GF-D8 (cell line): ENCODE data around the gene ELAPOR1.
"Not testable (repeated sequence)": the region's sequence is repeated elsewhere in the genome, so short reads cannot be mapped to it uniquely, and the experiment has no call there.

Experiments used
- DNase-seq: peaks from one replicate; lab custom pipeline; 2025; lab: John Stamatoyannopoulos, UW

The ELAPOR1 gene

DNA sequence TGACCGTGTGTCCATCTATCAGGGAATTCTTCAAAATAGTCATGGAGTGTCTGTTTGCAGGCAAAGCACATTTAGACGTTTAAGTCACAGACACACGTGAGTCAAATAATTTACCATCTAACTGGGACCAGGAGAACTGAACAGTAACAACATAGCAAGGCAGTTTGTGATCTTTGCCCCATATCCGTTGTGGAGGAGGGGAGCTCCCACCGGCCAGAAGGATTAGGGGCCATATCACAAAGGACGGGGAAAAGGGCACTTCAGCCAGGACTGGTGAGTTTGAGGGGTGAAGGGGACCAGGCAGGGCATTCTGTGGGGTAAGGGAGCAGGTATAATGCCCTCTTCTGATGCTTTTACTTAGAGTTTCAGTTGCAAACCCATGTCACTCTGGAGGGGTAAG lies 22.9 kb downstream of the ELAPOR1 start:
- no peak for DNase-seq

DNA sequence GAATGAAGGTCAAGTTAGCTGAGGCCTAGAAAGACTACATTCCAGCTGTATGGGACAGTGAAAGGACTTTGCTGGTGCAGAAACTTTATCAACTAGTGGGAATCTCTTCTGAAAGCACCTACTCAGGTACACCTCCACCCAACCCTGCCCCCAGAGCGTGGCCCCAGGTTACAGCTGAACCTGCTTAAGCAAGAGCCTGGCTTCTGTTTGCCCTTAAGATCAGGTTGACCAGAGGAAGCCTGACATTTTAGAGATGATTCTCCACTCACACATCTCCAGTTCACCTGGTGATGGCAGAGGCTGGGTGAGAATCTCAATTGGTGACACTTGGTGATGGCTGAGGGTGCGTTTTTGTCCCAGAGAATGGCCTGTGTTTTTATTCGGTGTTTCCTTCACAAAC lies 24.0 kb downstream of the ELAPOR1 start:
- no peak for DNase-seq

DNA sequence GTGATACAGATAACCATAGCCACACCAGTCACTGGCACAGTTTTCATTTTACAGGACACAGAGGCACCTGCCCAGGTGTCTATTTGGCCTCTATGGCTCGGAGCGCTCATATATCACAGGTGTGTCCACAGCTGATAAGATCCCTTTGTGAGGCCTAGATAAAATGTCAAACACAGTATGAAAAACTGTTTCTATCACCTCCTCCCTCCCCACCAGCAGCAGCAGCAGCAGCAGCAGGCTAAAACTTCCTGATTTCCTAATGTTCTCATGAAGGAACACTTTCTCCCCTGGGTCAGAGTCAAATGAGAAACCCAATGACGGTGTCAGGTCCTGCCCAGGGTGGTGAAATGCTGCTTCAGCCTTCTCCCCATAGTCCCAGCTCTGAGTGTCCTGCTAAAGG lies 24.4 kb downstream of the ELAPOR1 start:
- DNase-seq = no peak

DNA sequence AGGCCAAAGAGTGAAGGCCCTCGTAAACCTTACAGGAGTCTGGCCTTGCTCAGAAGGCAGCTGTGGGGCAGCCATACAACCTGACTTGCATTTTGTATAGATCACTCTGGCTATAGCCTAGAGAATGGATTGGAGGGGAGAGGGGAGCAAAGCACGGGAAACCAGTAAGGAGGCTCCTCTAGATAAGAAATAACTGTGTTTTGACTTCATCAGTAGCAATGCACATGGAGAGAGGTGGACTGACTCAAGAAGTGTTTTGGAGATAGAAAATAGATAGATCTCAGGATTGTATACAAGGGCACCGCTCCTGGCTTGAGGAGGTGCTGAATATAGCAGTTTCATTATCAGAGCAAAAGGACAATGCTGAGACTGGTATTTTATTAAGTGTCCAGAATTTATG lies 26.5 kb downstream of the ELAPOR1 start:
- DNase-seq = no peak

DNA sequence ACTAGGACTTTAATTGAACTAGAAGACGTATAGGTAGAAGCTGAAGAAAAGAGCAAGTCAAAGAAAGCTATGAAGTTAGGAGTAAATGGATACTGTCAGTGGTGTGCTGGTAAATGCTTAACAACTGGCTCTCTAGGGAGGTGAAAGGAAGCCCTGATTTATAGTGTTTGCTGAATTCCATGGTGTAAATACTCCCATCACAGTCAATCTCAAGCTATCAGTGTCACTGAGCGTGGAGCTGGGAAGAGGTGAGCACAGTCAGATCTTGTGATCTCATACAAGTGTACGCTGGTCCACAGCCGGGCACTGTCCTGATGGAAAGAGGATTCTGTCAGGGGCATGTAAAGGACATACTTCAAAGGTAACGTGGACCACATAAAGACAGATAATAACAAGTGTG lies 28.3 kb downstream of the ELAPOR1 start:
- DNase-seq = no peak

DNA sequence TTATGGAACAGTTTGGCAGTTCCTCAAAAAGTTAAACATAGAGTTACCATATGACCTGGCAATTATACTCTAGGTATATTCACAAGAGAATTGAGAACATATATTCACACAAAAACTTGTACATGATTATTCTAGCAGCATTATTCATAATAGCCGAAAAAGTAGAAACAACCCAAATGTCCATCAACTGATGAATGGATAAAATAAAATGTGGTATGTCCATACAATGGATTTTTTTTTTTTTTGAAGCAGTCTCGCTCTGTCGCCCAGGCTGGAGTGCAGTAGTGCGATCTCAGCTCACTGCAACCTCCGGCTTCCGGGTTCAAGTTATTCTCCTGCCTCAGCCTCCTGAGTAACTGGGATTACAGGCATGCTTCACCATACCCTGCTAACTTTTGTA lies 28.8 kb downstream of the ELAPOR1 start:
- not testable (repeated sequence) for DNase-seq

DNA sequence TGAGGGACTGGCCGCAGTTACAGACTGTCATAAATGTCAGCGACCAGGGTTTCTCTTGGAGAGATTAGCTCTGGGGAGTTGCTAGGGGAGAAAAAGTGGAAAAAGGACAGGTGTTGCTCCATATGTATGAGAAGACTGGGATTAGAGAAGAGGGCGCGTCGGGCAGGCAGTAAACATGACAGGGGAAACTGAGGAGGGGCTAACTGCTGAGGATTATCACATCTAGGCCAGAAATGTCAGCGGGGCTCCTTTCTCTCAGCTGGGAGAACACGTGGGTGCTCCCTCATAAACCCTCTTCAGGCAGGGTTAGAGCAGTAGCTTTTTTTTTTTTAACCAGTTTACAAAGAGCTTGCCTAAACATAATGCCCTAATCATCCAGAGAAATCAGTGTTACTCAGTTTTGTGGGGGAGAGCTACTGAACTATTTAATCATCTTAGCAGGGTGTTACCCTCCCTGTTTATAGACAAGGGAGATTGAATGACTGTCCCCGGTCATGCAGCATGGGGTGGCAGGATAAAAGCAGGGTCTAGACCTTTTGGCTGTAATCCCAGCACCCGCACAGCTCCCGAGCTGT lies 35.2 kb downstream of the ELAPOR1 start:
- DNase-seq = no peak

DNA sequence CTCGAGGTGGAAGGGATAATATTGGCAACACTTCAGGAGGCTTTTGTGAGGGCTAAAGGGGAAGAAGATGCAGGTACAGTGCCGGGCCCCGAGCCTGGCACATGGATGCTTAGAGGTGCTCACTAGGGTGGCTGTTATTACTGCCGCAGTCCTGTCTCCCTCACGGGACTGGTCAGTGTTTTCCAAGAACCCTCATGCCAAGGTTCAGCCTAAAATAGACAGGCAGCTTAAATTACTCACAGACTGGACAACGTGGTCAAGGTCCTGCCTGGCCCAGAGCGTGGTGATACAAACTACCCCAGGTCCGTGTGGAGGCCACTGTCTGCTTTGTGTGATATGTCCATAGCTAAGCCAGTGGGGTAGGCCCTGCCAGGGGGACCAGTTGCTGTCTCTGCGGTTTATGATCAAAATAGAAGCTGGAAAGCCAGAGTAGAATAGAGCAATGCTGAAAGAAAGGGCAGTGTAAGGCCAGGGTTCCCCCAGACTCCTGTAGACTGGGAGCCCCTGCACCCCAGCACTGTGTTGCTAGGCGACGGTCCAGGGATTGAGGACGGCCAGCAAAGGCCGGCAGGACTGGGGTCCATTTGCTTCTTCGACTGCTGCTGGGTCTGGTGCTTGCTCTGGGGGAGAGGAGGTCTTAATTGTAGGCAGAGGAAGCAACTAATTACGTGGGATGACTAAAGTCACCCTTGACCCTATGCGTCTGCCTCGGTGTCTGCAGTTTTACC lies 36.1 kb downstream of the ELAPOR1 start:
- DNase-seq = no peak

DNA sequence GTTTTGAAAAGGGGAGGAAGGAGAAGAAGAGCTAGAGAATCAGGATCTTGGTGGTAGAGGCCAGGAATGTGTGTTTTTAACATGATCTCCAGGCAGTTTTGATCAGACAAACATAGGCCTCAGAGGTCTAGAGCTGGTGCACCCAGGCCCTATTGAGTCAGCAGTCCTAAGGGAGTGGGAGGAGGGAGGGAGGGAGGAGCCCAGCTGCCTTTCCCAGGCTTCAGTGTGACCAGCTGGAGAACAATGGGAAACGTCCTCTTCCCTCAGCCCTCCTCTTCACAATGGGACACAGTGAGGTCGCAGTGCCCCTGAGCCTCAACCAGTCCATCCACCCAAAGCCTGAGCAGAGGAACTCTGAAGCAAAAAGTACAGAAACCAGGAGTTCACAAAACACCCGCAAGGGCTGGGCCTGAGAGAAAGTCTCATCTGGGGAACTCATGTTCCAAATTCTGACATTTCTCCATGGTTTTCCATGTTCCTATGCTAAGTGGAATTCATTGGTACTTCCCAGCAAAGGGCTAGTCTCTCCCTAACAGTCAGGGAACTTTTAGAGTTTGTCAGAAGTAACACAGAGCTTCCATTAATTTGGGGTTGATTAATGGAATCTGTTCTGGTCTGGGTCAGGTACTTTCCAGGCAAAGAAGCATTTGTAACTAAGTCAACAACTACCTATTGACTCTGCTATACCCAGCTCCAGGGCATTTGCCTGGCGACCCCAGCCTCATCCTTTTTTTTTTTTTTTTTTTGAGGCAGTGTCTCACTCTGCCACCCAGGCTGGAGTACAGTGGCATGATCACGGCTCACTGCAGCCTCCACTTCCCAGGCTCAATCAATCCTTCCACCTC lies 37.5 kb downstream of the ELAPOR1 start:
- DNase-seq = no peak

DNA sequence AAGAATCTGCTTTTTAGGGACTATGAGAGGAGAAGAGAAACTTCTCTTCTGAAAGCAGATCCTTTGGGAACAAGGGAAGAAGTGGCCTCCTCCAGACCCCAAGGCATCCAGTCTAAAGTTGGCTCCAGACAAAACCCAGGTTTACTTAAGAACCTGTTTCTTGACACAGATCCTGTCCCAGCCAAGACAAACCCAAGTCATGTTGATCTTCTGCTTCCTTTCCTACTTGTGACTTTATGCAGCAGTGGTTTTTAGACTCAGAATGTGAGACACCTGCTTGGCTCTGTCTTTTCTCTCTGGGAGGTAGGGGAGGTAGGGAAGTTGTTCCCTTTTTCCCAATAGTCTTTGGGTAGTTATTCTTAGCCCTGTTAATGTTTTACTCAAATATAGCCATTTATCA lies 38.3 kb downstream of the ELAPOR1 start:
- no peak for DNase-seq

DNA sequence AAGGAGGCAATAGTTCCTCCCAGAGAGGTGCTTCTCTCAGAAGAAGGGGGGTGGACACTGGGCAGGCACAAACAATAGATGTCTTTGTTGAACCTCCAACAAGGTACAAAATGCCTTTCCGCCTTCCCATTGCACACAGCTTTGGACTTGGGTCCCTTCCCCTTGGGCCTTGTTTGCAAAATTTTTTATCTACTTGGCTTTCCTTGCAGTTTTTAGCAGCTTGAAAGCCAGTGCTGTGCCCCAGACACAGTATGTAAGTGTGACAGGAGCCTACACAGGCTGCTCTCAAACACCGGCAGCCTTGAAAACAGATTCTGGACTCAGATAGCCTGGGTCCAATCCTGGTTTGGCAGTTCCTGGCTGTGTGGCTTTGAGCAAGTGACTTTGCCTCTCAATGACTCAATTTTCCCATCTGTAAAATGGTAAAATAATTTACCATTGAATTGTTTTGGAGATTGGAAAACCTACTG lies 43.0 kb downstream of the ELAPOR1 start:
- no peak for DNase-seq

DNA sequence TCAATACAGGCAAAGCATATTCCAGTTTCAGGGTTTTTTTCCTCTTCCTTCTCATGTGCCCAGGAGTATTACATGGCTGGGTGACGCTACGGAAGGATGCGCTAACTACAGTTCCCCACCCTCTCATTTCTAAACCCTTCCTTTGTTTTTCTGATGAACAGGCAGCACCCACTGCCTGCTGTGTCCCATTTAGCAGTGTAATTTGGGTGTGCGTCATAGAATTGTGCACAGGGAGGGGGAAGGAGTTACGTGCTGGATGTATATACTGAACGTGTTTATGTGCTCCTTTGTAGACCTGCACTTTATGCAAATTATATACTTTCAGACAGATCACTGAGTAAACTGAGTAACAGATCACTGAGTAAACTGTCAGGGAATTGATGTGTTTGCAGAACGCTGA lies 44.5 kb downstream of the ELAPOR1 start:
- DNase-seq = no peak

DNA sequence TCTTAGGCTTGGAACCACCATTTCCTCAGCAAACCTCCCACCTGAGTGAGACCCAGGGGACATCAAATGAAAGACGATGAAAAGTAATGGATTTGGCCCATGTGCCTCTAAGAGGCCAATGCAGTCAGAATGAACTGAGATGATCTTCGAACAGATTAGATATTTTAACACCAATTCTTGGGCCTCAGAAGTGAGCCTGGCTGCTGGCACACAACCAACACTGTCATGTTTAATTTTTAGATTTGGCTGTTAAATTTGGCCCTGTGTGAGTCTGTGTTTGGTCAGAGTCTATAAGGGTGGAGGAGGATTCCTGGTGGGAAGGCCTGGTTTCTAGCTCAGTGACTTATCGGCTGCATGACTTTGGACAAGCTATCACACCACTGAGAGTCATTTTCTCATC lies 45.4 kb downstream of the ELAPOR1 start:
- no peak for DNase-seq

DNA sequence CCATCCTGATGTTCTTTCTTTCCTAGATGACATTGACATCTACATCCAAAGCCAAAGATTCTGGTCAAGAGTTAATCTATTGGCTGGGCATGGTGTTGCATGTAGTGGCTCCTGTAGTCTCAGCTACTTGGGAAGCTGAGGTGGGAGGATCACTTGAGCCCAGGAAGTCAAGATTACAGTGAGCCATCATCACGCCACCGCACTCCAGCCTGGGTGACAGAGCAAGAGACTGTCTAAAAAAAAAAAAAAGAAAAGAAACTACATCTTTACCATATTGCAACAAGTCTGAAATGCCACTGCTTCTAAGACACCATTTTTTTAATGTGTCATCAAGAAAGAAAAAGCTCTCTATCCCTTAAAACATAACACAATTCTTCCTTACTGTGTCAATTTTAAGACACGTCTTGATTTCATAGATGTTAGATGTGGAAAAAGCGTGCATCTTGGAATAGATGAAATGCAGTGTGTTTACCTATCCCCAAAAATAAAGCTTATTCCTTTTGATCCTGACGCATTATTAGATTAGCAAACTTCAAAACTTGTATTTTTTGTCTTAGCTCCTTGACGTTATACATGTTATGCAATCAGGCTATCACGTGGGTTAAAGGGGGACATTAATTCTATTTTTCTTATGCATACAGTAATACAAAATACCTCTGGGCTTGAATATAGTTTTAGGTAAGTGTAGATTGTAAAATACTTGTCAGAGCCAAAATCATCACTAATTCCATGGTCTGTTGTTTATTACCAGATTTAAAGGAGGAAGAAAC lies 46.3 kb downstream of the ELAPOR1 start:
- no peak for DNase-seq

DNA sequence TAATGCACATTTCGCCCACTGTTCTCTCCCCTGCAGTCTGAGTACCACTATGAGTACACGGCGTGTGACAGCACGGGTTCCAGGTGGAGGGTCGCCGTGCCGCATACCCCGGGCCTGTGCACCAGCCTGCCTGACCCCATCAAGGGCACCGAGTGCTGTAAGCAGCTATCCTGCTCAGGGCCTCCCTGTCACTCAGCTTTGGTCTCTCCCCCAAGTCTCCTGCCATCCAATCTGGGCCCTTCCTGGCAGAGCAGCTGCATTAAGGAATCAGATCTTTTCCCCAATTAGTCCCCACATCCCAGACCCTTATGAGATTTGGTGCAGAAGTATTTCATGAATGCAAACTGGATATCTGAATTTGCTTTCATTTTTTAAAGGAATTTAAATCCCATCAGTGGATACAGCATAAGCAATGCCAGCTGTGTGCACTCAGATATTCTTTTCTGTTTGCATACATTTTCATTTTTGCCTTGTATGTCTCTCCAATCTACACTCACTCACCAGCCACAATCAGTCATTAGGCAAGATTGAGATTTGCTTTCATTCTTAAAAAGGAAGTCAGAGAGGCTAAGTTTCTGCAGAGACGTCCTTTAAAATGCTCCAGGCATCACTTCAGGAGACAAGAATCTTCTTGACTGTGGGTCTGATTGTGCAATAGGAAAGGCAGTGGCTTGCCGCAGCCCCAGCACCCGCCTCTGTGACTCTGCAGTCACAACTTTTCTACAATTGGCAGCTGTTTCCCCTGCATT lies 48.1 kb downstream of the ELAPOR1 start:
- DNase-seq = peak; percentile 86

DNA sequence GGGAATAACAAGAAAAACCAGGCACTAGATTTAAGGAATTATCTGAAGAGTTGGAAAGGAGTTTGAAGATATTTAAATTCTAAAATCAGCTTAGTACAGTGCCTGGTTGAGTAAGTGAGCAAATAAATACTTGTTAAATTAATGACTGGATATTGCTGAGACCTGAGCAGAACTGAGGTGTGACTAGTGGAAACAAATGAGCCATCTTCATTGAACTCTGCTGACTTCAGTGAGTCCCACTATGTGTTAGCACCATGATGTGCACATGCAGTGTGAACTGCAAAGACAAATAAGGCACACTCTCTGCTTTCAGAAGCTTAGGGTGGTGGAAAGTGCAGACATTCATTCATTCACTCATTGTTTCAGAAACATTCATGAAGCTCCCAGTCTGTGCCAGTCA lies 48.7 kb downstream of the ELAPOR1 start:
- DNase-seq = no peak

DNA sequence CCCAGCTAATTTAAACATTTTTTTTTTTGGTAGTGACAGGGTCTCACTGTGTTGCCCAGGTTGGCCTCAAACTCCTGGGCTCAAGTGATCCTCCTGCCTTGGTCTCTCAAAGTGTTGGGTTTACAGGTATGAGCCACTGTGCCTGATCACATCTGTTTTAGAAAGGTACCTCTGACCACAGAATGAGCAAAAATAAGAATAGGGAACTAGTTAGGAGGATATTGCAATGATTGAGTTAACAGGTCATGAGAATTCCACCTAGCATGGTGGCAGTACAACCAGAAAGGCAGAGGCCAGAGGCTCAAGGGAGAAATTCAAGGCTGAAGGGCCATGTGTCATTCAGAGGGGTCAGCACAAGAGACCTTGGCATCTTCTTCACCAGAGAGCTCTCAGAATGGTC lies 49.6 kb downstream of the ELAPOR1 start:
- no peak for DNase-seq
